Raji (cell line): ENCODE data around the gene ZBTB7C.

Source experiments
- POLR2A ChIP-seq: IDR thresholded peaks from 2 replicates; pipeline ENCODE4 v1.6.1; 2011; ENCODE audit warnings: low read depth, low read length, control low read depth; ENCODE audit not compliant: insufficient read depth

Gene ZBTB7C

DNA sequence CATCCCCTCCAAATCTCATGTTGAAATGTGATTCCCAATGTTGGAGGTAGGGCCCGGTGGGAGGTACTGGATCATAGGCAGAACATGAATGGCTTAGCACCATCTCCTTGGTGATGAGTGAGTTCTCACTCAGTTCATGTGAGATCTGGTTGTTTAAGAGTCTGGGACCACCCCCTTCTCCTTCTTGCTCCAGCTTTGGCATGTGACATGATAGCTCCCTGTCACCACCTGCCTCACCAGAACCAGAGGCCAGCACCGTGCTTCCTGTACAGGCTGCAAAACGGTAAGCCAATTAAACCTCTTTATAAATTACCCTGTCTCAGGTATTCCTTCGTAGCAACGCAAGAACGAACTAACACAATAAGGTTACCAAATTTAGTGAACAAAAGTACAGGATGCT, 95.4 kb downstream of the ZBTB7C start:
- no peak for TF ChIP-seq POLR2A

DNA sequence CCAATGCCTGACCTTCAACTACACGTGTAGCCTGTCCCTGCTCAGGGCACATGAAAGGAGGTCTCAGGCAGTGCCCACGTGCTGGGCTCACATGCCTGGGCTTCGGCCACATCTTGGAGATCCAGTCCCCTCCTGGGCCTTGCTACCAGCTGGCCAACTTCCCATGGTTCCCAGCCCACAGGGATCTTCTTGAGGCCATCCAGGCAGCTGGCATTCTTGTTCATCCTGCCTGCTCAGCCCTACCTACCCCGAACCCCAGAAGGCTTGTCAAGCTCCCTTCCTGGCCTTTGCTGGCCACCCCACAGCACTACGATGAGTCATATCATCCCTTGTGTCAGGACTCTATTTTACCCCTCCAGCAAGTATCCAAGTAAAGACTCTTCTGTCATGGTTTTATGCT, 97.1 kb downstream of the ZBTB7C start:
- TF ChIP-seq POLR2A = no peak

DNA sequence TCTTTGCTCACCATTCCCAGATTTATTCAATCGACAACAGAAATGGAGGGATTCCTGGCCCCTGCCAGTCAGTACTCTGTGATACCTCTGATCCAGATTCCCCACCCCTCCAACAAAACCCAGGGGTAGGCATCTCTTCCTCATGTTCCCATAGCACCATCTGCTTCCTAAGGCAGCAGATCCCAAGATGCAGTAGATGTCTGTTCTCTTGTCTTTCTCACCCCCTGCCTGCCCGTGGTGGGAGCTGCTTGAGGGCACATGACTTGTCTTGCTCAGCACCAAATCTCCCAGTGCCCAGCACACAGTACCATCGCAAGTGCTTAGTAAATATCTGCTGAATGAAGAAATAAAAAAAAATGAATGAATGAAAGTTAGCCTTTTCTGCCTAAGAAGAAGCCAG, 98.2 kb downstream of the ZBTB7C start:
- no peak for TF ChIP-seq POLR2A

DNA sequence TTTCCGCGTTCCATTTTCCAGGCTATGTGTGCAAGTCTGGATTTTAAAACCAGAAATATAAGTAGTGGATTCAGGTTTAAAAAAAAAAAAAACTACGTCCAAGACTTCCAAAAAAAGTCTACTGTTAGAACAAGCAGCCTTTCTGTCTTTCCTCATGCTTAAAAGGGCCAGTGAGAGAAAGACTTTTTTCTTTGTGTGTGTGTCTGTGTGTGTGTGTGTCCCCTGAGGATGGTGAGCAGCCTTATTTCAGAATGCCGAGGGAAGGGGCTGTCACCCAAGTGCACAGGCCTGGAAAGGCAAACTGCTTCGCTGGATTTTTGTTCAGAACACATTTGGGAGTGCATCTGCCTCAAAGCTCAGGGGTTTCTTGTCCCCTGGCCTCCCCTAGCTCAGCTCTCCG, 98.8 kb downstream of the ZBTB7C start:
- TF ChIP-seq POLR2A = no peak

DNA sequence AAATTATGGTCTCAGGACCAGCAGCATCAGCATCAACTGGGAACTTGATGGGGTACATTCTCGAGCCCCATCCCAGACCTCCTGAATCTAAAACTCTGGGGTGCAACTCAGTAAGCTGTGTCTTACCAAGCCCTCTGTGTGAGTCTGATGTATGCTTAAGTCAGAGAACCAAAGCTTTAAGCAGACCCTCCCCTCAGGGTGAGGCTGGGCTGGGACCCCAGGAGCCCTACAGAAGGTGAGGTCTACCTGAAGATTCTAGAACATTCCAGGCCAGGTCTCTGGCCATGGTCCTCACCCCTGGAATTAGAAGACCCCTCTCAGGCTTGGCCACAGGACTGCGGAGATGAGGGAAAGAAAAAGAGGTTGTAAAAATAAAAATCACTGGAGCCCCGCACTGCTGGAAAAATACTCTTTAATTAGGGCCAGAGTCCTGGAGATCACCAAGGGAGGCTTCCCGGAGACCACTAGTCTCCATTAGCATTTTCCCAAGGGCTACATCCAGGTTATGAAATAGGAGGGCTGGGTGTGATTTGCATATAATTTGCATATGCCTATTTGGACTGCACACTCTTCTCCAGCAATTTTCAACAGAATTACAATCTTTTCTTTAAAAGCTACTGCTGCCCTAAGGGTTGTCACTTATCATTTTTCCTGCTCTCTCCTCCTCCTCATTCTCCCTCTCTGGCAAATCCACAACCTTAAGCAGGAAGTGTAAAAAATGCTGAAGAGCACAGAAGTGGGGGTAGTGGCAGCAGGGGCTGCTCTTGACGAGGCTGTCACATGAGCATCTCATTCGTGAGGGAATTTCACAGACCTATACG, 100.2 kb downstream of the ZBTB7C start:
- no peak for TF ChIP-seq POLR2A

DNA sequence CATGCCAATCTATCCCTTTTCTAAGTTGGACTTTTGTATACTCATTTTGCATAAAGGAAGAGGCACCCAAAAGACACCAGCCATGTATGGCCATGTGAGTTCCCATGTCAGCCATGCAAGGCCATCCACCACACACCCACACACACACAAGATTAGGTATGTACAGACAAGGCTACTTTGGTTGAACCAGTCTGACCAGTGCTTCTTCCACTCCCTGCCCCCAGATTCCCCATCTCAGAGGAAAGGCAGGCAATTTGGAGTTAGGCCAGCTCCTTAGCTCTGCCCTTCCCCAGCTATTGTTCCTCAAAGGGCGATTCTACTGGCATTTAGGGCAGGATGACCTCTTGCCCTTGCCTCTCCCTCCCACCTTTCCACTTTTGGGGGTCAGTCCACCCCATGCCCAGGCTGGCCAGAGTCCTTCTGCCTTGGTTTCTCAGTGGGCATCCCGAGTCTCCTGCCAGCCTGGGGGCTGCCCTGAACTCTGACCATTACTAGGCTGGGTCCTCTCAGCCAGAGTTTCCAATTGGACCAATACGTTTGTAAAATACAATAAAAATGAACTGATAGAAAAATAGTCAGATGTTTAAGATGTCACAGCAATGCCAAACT, 101.1 kb downstream of the ZBTB7C start:
- no peak for TF ChIP-seq POLR2A

DNA sequence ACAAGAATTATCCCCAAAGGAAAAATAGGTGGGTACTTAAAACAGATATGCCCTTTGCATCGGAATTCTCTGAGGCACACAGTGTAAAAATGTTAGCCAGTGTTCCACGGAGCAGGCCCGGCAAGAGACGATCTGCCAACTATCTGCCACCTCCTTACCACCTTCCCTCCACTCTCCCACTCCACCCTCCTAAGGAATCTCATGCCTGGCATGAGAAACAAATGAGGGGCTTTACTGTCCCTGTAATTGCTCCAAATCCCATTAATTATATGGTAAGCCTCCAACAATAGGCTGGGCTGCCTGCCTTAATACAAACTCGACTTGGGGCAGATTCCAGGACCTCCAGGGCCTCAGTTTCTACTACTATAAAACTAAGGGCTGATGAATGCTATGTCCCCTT, 102.3 kb downstream of the ZBTB7C start:
- TF ChIP-seq POLR2A = no peak

DNA sequence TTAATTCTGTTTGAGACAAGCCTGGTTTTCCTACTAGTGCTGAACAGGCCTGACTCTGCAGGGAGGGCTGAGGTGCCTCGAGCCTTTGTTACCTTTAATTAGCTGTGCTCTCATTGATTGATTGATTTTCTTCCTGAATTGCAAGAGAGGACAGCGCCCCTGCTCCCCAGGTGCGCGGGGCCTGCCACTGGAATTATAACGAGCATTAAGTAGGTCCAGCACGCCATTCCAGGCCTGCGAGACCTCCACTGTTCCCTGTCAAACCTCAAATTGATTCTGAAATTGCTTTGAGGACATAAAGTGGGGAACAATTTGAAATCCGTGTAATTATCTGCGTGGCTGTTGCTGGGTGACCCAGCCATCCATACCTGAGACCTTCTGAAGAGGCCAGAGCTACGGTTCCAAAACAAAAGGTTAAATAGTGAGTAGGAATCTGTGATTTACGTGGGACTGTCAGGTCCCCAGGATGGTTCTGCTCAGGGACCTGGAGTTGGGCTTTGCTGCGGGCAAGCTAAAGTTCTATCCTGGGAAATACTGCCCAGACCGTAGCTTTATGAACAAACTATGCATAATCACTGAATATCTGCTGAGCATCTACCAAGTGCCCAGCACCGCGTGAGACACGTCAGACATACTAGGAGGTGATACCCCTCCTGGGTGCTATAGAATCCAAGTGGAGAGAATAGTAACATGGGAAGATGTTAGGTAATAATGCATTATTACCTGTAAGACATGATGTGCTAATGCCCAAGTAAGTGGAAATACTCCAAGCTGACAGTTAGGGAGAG, 104.1 kb downstream of the ZBTB7C start:
- no peak for TF ChIP-seq POLR2A

DNA sequence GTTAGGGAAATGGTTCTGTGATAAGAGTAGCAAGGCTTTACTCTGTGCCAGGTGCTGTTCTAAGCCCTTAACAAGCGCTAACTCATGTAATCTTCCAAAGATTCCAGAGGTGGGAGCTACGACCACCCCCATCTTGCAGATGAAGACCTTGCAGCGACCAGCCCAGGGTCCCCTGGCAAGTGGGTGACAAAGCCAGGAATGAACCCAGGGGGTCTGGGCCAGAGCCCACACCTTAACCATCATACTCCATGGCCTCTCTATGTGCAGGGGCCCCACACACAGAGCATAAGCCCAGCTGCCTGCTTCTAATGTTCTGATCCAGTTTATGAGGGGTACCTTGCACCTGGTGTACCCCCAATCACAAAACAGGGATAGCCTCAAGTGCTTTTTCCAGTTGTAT, 105.3 kb downstream of the ZBTB7C start:
- no peak for TF ChIP-seq POLR2A

DNA sequence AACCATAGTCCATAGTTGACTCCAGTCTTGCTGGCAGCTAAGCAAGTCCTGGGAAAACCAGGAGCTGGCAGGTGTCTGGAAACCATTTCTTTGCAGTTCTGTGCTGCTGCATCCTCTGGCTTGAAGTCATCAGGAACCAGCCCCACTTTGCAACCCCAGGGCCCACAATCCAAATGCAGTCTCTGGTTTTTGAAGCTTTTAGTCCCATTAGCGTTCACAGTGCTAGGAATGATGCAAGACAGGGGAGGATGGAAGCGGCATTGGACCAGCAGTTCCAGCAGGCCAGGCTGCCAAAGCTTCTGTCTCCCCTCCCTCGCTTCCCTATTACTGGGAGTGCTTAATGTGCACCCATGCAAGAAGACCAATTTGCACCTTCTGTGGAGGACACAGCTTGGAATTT, 106.4 kb downstream of the ZBTB7C start:
- no peak for TF ChIP-seq POLR2A

DNA sequence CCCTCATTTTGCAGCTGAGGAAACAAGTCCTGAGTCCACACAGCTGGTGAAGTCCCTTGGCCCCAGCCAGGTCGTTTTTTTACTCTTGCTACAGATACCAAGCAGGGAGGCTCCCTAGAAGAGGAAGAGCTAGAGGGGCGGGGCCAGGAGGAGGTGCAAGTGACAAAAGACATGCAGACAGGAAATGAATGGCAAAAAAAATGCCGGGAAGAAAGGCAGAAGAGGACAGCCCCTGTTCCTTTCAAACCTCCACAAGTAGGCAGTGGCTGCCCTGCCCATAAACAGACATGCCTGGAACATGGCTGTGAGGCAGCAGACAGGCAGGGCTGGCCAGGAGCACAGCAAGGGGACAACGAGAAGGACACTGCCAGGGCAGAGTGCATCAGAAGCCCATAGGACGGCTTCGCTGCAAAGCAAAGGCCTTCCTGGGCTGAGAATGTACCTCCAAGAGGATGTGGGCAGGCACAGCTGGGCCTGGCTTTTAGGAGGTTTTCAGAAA, 108.7 kb downstream of the ZBTB7C start:
- TF ChIP-seq POLR2A = no peak

DNA sequence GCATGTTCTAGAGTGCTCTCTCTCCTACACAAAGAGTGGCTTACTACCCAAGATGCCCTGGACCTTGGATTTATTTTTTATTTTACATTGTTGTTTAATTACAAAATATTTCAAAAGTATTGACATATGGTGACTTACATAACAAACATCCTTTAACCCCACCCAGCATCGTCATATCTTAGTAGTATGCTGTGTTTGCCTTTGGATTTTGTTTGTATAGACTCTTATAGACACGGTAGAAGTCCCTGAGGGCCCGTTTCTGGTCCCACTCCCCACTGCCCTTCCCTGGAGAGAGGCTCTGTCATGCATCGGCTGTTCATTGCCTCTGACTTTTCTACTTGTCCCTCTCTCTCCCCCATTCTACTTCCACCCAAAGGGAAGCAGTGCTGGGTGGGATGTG, 112.0 kb downstream of the ZBTB7C start:
- no peak for TF ChIP-seq POLR2A

DNA sequence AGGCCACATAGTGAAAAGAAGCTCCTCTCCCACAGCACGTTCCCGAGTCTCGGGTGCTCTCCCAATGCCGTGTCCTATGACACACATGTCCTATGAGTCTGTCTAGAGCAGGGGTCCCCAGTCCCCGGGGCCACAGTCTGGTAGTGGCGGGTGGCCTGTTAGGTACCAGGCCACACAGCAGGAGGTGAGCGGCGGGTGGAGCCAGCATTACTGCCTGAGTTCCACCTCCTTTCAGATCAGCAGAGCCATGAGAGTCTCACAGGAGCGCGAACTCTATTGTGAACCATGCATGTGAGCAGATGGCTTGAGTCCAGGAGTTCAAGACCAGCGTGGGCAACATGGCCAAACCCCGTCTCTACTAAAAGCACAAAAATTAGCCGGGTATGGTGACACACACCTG, 112.6 kb downstream of the ZBTB7C start:
- TF ChIP-seq POLR2A = no peak

DNA sequence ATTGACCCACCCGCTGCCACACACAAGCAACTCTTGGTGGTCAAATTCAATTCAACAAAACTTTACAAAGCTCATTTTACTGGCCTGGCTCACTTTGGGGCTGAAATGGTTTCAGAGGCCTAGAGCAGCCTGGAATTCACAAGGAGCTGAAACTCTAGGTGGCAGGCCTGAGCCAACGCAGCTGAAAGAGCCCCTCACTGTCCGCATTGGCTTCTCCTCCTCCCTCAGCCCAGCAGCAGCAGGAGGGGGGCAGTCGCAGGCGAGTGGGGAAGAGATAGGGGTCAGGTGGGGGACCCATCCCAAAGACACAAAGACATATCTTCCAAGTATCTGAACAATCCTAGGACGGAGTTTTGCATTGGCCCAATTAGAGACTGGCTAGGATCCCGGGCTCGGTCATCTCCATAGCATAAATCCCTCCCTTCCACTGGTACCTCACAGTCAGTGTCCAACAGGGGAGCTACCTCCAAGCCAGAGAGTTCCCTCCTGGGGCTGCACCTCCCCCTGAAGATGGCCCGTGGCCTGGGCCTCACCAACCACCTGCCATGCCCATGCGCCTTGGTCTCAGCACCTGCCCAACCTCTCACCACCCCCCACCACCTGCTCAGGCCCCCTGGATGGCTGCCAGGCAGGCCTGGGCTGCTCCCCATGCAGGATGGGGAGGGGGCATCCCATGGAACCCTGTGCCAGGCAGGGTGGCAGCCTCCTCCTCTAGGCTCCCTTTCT, 113.4 kb downstream of the ZBTB7C start:
- TF ChIP-seq POLR2A = no peak
